Choroid plexus epithelial cell (primary cell): ENCODE results near the gene STPG4.

Experiments
- DNase-seq: peaks from one replicate; pipeline ENCODE4 v3.0.0-alpha.2; 2010; ENCODE audit warnings: low read depth
- H3K4me3 ChIP-seq: 2 replicates; pipeline ENCODE4 v1.5.1; 2011; ENCODE audit warnings: low read depth, mild to moderate bottlenecking, control low read depth, low read length, moderate library complexity
- TF ChIP-seq, protein P1 (sequence below): conservative IDR thresholded peaks from 2 replicates; pipeline ENCODE4 v1.5.1; 2011; ENCODE audit warnings: low read depth, mild to moderate bottlenecking, control low read depth, inconsistent platforms, low read length, moderate library complexity

Gene STPG4

DNA sequence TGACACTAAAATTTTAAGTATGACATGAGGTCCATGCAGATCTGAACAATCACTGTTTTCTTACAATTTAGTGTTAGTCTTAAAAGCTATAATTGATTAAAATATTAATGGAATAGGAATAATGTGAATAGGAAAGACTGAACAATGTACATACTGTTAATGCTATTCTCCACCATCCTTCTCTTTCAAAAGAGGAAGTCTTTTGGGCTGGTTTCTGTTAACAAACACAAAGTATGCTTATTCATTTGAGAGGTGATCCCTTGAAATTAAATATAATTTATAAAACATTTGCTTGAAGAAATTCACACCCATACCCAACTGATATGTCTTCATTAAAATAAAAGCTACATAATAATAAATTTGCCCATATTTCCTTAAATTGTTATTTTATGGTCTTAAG is 2.3 kb downstream of the STPG4 start:
- no peak for DNase-seq
- TF ChIP-seq, protein P1, sequence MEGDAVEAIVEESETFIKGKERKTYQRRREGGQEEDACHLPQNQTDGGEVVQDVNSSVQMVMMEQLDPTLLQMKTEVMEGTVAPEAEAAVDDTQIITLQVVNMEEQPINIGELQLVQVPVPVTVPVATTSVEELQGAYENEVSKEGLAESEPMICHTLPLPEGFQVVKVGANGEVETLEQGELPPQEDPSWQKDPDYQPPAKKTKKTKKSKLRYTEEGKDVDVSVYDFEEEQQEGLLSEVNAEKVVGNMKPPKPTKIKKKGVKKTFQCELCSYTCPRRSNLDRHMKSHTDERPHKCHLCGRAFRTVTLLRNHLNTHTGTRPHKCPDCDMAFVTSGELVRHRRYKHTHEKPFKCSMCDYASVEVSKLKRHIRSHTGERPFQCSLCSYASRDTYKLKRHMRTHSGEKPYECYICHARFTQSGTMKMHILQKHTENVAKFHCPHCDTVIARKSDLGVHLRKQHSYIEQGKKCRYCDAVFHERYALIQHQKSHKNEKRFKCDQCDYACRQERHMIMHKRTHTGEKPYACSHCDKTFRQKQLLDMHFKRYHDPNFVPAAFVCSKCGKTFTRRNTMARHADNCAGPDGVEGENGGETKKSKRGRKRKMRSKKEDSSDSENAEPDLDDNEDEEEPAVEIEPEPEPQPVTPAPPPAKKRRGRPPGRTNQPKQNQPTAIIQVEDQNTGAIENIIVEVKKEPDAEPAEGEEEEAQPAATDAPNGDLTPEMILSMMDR, result no peak
- no peak overlapping the region for H3K4me3 ChIP-seq

DNA sequence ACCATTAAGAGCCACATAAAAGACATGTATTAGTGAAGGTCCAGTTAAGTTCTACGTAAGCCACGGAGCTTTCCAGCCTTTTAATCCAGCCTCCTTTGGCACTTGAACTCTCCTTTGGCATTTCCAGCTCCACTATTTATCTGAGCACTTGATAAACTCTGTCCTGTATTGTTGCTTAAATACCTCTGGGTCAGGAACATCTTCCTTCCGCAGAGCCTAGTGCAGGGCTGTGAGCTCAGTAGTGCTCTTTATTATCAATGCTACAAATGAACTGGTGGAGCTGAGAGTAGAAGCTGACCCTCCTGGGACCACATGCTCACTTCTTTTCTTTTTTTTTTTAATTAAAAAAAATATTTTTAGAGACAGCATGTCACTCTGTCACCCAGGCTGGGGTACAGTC is 4.9 kb downstream of the STPG4 start:
- TF ChIP-seq, protein P1, result no peak
- no peak for DNase-seq
- no peak overlapping the region for H3K4me3 ChIP-seq

DNA sequence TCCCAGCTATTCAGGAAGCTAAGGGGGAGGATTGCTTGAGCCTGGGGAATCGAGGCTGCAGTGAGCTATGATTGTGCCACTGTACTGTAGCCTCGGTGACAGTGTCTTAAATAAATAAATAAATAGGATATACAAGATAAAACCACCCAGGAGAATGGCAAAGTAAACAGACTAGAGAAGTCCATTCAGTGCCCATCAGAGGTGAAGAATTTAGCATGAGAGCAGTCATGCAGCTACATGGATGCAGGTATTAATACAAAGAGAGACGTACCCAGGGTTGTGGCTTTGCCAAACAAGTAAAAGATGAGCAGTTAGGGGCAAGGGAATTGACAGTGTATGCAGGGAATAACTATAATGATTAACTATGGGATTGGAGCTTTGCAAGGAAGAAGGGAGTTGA is 8.1 kb downstream of the STPG4 start:
- TF ChIP-seq, protein P1, result no peak
- DNase-seq, result no peak
- H3K4me3 ChIP-seq, result no peak overlapping the region

DNA sequence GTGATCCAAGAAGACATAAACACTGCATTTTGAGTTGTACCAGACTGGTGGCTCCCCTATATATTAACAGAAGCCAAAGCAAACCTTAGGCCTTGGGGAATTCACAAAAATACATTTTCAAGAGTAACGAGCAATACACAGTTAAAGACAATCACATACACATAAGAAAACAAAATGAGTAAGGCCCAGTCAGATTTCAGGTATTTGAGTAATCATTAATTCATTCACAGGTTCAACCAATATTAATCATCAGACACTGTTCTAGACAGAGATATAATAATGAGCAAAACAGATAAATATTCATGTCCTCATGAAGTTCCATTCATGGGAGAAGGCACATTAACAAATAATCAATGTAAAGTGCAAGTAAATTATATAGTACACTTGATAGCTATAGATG is 9.6 kb downstream of the STPG4 start:
- DNase-seq, result no peak
- TF ChIP-seq, protein P1, result no peak
- no peak overlapping the region for H3K4me3 ChIP-seq

DNA sequence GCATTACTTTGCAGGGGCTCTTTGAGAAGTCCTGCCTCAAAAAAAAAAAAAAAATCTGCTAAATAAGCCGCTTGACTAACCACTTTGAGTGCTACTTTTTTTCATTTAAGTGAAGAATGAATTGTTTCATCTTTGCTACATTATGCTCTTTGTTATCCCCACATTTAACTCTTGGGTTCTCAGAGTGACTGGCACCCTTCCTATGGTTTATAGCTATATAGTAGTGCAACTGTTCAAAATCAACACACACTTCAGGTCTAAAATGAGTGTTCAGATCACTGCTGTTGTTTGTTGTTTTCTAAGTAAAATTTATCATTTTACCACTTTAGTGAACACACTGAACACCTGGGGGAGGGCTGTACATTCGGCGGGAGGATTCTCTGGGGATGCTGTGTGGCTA is 13.6 kb downstream of the STPG4 start:
- no peak for DNase-seq
- no peak overlapping the region for H3K4me3 ChIP-seq
- TF ChIP-seq, protein P1, result no peak

DNA sequence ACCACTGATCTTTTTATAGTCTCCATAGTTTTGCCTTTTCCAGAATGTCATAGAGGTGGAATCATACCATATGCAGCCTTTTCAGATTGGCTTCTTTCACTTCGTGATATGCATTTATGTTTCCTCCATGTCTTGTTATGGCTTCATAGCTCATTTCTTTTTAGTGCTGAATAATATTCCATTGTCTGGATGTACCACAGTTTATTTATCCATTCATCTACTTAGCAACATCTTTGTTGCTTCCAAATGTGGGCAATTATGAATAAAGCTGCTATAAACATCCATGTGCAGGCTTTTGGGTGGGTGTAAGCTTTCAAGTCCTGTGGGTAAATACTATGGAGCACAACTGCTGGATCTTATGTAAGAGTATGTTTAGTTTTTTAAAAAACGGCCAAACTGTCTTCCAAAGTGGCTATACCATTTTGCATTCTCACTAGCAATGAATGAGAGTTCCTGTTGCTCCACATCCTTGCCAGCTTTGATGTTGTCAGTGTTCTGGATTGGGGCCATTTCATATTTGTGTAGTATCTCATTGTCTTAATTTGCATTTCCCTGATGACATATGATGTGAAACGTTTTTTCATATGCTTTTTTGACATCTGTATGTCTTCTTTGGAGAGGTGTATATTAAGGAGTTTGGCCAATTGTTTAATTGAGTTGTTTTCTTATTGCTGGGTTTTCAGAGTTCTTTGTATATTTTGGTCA is 20.6 kb downstream of the STPG4 start:
- DNase-seq, result no peak
- no peak overlapping the region for H3K4me3 ChIP-seq
- TF ChIP-seq, protein P1, result no peak

DNA sequence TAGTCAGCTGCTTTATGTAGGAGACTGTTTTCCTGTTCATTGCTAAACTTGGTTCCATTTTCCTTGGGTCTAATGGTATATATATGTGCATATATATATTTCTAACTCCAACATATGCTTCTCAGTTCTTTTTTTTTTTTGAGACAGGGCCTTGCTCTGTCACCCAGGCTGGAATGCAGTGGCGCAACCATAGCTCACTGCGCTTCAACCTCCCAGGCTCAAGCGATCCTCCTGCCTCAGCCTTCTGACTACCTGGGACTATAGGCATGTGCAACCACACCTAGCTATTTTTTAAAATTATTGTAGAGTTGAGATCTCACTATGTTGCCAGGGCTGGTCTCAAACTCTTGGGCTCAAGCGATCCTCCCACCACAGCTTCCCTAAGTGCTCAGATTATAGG is 22.1 kb downstream of the STPG4 start:
- no peak for DNase-seq

More for the DNA sequence above, 22.1 kb downstream of the STPG4 start:
- TF ChIP-seq, protein P1, result no peak
- H3K4me3 ChIP-seq, result no peak overlapping the region
